ENCODE measurements around the gene CD302. TPM values are rescaled to one million over a fixed set of nuclear protein-coding genes. Genes with fewer than 3 reads are reported as not detected.

Gene CD302
- total and polyA plus RNA-seq, 2 of the 4 experiments (the other 2 are of a cell fraction), result 3.8 to 4.0 TPM

DNA sequence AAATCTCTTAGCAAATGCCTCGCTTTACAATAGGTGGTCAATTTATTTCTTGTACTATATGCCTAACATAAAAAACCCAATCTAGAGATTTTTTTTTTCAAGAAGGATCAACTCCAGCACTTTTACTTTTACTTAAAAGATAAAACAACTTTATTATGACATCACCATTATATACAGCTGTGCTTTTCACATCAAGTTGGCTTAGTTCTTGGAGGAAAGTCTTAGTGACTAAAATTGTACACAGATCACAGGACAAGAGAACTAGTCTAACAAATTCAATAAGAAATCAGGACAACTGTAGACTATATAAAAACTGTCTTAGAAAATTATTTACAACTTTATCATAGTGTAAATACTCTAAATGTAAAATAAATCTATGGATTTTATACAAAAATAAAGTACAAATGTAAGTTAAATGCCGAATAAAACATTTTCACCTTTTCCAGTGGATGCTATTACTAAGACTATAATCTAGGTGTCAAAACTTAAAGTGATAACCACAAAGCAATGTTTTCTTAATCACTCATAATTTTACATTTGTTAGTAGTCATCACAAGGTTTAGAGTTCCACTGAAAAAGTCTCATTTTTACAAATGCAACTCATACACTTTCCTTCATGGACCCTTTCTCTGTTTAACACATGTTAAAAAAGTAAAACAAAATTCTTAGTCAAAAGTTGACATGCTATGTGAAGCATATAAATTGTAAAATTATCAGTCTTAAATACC is 5.4 kb upstream of the CD302 start:
- Histone ChIP-seq H3K36me3 (ENCODE audit: control insufficient read depth, insufficient read depth, low read length) (no peaks in the 10 kb centered on the region), H3K4me2 (ENCODE audit: low read depth, low read length) (no peak overlapping the region), H3K9me1 (ENCODE audit: insufficient read depth, low read length) (no peaks in the 10 kb centered on the region), H4K20me1 (ENCODE audit: insufficient read depth, low read length) (no peaks in the 10 kb centered on the region), H3K18ac (ENCODE audit: low read depth, low read length) (no peak overlapping the region), H4K5ac (ENCODE audit: low read depth, low read length) (no peak overlapping the region), H2BK5ac (ENCODE audit: low read depth, low read length, poor library complexity, severe bottlenecking) (no peak overlapping the region), H2BK120ac (ENCODE audit: low read depth, low read length) (no peak overlapping the region), H2BK15ac (ENCODE audit: low read depth, low read length) (no peak overlapping the region), H4K8ac (ENCODE audit: low read depth in 2 of 2, low read length in 2 of 2) (no peak overlapping the region), H3K9ac (ENCODE audit: low read depth, low read length) (no peak overlapping the region), H2AFZ (replicated peaks; ENCODE audit: low read length, poor library complexity) (no peak overlapping the region), H3K14ac (replicated peaks; ENCODE audit: low read depth, low read length) (no peak overlapping the region), H4K91ac (ENCODE audit: insufficient read depth, low read depth, low read length) (no peak overlapping the region), H3K23ac (ENCODE audit: low read depth, low read length) (no peak overlapping the region), H3K4me1 (ENCODE audit: control insufficient read depth, insufficient read depth, low read length) (no peaks in the 10 kb centered on the region), H3K9me3 (ENCODE audit: control insufficient read depth, insufficient read depth, low read length) (no peaks in the 10 kb centered on the region), H2AK9ac (replicated peaks; ENCODE audit: low read depth, low read length, poor library complexity) (no peak overlapping the region), H3K79me1 (ENCODE audit: low read depth in 1 of 2, low read length in 2 of 2) (no peaks in the 10 kb centered on the region), H3K4ac (ENCODE audit: low read depth, low read length) (no peak overlapping the region), H2BK20ac (ENCODE audit: low read depth, low read length) (no peak overlapping the region), H3K56ac (ENCODE audit: extremely low read depth, insufficient read depth, low read length) (no peak overlapping the region), H3K27me3 (ENCODE audit: control insufficient read depth, insufficient read depth, low read length) (peaks cover 10% of the 10 kb centered on the region), H3K27ac (ENCODE audit: insufficient read depth, low read length) (no peak overlapping the region), H3K4me3 (ENCODE audit: insufficient read depth, low read depth, low read length) (no peak overlapping the region), H2AK5ac (ENCODE audit: low read depth, low read length) (no peak overlapping the region)
- no CpG with 5 or more reads among the region's 2 CpGs for WGBS, 2 experiments (ENCODE audit: extremely low coverage in 2 of 2, insufficient read length in 1 of 2)
- BruUV-seq (replicated peaks), result no TSS peak
- ATAC-seq (ENCODE audit: low read depth) (no peak), DNase-seq (no peak)
- dilution Hi-C loops (cut with HindIII; ENCODE audit: low sequenced_read_pairs, unreplicated experiment) (no loop called here), in situ Hi-C loops (cut with MboI; ENCODE audit: low sequenced_read_pairs) (no loop called here), intact Hi-C loops (cut with micrococcal nuclease) (loop anchor here (10.0 kb wide), 2 partner anchors 669 to 899 kb away; no protein-coding TSS in a partner anchor)
- TF ChIP-seq NFE2L2 (IDR thresholded peaks at IDR 0.05; ENCODE audit: low read depth, low read length), result no peak
- TF ChIP-seq MXI1 (IDR thresholded peaks at IDR 0.05; ENCODE audit: borderline replicate concordance, low read depth, low read length), result no peak
- TF ChIP-seq RAD21 (IDR thresholded peaks at IDR 0.05; ENCODE audit: low read length), result no peak
- TF ChIP-seq SMC3 (IDR thresholded peaks at IDR 0.05; ENCODE audit: low read depth, low read length), result no peak
- no peak for TF ChIP-seq BHLHE40 (IDR thresholded peaks at IDR 0.05; ENCODE audit: low read depth, low read length)
- POLR2A ChIA-PET (ENCODE audit: unreplicated experiment), result no interaction called here
- CTCF ChIA-PET, result no interaction called here
